DOHH2 (cell line): ENCODE results near the gene KHDRBS2.
A peak's percentile ranks its signal among the peaks of the same experiment; 100 is the strongest.

Experiments used
- H3F3A ChIP-seq: fragments of 200-600 bp; sonication (generic), shearing (Covaris generic); 2 replicates; pipeline ENCODE4 v1.6.0; 2016; ENCODE audit warnings: antibody characterized with exemption, mild to moderate bottlenecking; ENCODE audit not compliant: control insufficient read depth, insufficient read depth
- H3K27ac ChIP-seq: fragments of 200-600 bp; sonication (generic); 2 replicates; pipeline ENCODE4 v1.5.1; 2014; ENCODE audit warnings: low read depth, mild to moderate bottlenecking, low read length, moderate library complexity
- H3K27me3 ChIP-seq: fragments of 200-600 bp; sonication (generic); 2 replicates; pipeline ENCODE4 v1.6.1; 2014; ENCODE audit warnings: mild to moderate bottlenecking, low read length, mixed read lengths; ENCODE audit not compliant: control insufficient read depth
- H3K36me3 ChIP-seq: fragments of 200-600 bp; sonication (generic); 2 replicates; pipeline ENCODE4 v1.6.1; 2014; ENCODE audit warnings: mild to moderate bottlenecking, low read length, moderate library complexity, mixed read lengths; ENCODE audit not compliant: control insufficient read depth
- H3K4me1 ChIP-seq: fragments of 200-600 bp; sonication (generic); 2 replicates; pipeline ENCODE4 v1.6.1; 2014; ENCODE audit warnings: mild to moderate bottlenecking, low read length, mixed read lengths; ENCODE audit not compliant: control insufficient read depth
- H3K4me2 ChIP-seq: fragments of 200-600 bp; sonication (generic); 2 replicates; pipeline ENCODE4 v1.6.0; 2014; ENCODE audit warnings: mild to moderate bottlenecking, low read length, moderate library complexity
- H3K4me3 ChIP-seq: fragments of 200-600 bp; sonication (generic); 2 replicates; pipeline ENCODE4 v1.5.1; 2014; ENCODE audit warnings: mild to moderate bottlenecking, low read length, mixed read lengths
- H3K79me2 ChIP-seq: fragments of 200-600 bp; sonication (generic); 2 replicates; pipeline ENCODE4 v1.6.1; 2014; ENCODE audit warnings: mild to moderate bottlenecking, low read length, mixed read lengths; ENCODE audit not compliant: control insufficient read depth
- H3K9me2 ChIP-seq: fragments of 200-600 bp; sonication (generic); replicated peaks from 2 replicates; pipeline ENCODE4 v1.6.1; 2014; ENCODE audit warnings: mild to moderate bottlenecking, low read length, mixed read lengths; ENCODE audit not compliant: control insufficient read depth
- H3K9me3 ChIP-seq: fragments of 200-600 bp; sonication (generic); 2 replicates; pipeline ENCODE4 v1.6.1; 2014; ENCODE audit warnings: antibody characterized with exemption, low read length, mixed read lengths; ENCODE audit not compliant: control insufficient read depth, insufficient read depth
- H4K20me1 ChIP-seq: fragments of 200-600 bp; sonication (generic); 2 replicates; pipeline ENCODE4 v1.6.0; 2014; ENCODE audit warnings: low read depth, mild to moderate bottlenecking, antibody characterized with exemption, low read length, moderate library complexity; ENCODE audit not compliant: control insufficient read depth, insufficient read depth
- CTCF ChIP-seq: fragments of 200-600 bp; sonication (generic); IDR thresholded peaks from one replicate; pipeline ENCODE4 v1.5.1; 2014; ENCODE audit warnings: antibody characterized with exemption, mild to moderate bottlenecking, low read depth, low read length; ENCODE audit not compliant: poor library complexity, severe bottlenecking
- EZH2phosphoT487 ChIP-seq: fragments of 200-600 bp; sonication (generic); IDR thresholded peaks from 2 replicates; pipeline ENCODE4 v1.6.1; 2017; ENCODE audit warnings: borderline replicate concordance, mild to moderate bottlenecking, antibody characterized with exemption, low read length, moderate library complexity, mixed read lengths

The KHDRBS2 gene

GRCh38 chr6:61886608-61887259 is 399.3 kb downstream of the KHDRBS2 start:
- no peaks in the 10 kb centered on the region for H4K20me1 ChIP-seq
- no peaks in the 10 kb centered on the region for H3K4me1 ChIP-seq
- H3K9me2 ChIP-seq = no peaks in the 10 kb centered on the region
- TF ChIP-seq CTCF = peak; percentile 45
- TF ChIP-seq EZH2phosphoT487 = no peak
- no peaks in the 10 kb centered on the region for H3K27me3 ChIP-seq
- H3K27ac ChIP-seq = no peak overlapping the region
- H3K4me3 ChIP-seq = no peak overlapping the region
- H3F3A ChIP-seq = no peaks in the 10 kb centered on the region
- H3K36me3 ChIP-seq = no peaks in the 10 kb centered on the region
- H3K79me2 ChIP-seq = no peaks in the 10 kb centered on the region
- H3K9me3 ChIP-seq = no peaks in the 10 kb centered on the region
- no peak overlapping the region for H3K4me2 ChIP-seq

- no peaks in the 10 kb centered on the region for H3K9me2 ChIP-seq
- H3K4me3 ChIP-seq = no peak overlapping the region
- no peaks in the 10 kb centered on the region for H3K36me3 ChIP-seq
- H3K79me2 ChIP-seq = no peaks in the 10 kb centered on the region
- no peak overlapping the region for H3K4me2 ChIP-seq
- H3K9me3 ChIP-seq = peaks cover 4% of the 10 kb centered on the region; the same call in 1 of the 2 replicates
- no peaks in the 10 kb centered on the region for H3K27me3 ChIP-seq
- no peak overlapping the region for H3K27ac ChIP-seq
- no peaks in the 10 kb centered on the region for H4K20me1 ChIP-seq
- no peaks in the 10 kb centered on the region for H3K4me1 ChIP-seq
- TF ChIP-seq EZH2phosphoT487 = no peak
- no peak for TF ChIP-seq CTCF
- no peaks in the 10 kb centered on the region for H3F3A ChIP-seq
Measured at GRCh38 chr6:61869632-61870400, 416.2 kb downstream of the KHDRBS2 start.

- H3K4me1 ChIP-seq = no peaks in the 10 kb centered on the region
- H3K4me2 ChIP-seq = no peak overlapping the region
- no peak overlapping the region for H3K4me3 ChIP-seq
- H3K27ac ChIP-seq = no peak overlapping the region
- no peaks in the 10 kb centered on the region for H4K20me1 ChIP-seq
- no peaks in the 10 kb centered on the region for H3K9me2 ChIP-seq
- TF ChIP-seq EZH2phosphoT487 (no peak), CTCF (no peak)
- no peaks in the 10 kb centered on the region for H3F3A ChIP-seq
- peaks cover 4% of the 10 kb centered on the region; the same call in 1 of the 2 replicates for H3K9me3 ChIP-seq
- no peaks in the 10 kb centered on the region for H3K36me3 ChIP-seq
- no peaks in the 10 kb centered on the region for H3K27me3 ChIP-seq
- no peaks in the 10 kb centered on the region for H3K79me2 ChIP-seq
Measured at GRCh38 chr6:61868507-61869080, 417.4 kb downstream of the KHDRBS2 start.
